B cell (primary cell): ENCODE results near the gene IKZF3. TPM values are rescaled to one million over a fixed set of nuclear protein-coding genes. Genes with fewer than 3 reads are reported as not detected.

Experiments
- ATAC-seq: fragments of 200-7000 bp; cut with Tn5 transposase; one replicate; pipeline ENCODE4 v1.10.0; 2021; ENCODE audit warnings: low read depth, mild to moderate bottlenecking, moderate number of reproducible peaks, moderate library complexity
- CTCF ChIA-PET: fragments of 350-600 bp; sonication (Branson Sonifier 250); formaldehyde crosslinking; loops from one replicate; lab custom pipeline; 2021; ENCODE audit warnings: antibody characterized with exemption, inconsistent platforms; lab: Charles Lee
- POLR2A ChIA-PET: fragments of 350-600 bp; sonication (Branson Sonifier 250); formaldehyde crosslinking; loops from one replicate; lab custom pipeline; 2021; ENCODE audit warnings: antibody characterized with exemption; lab: Charles Lee
- DNase-seq: peaks from one replicate; pipeline ENCODE4 v3.0.0; 2013
- H2AFZ ChIP-seq: 2 replicates; pipeline ENCODE4 v1.6.1; 2012; ENCODE audit warnings: mild to moderate bottlenecking, low read depth, low read length; ENCODE audit not compliant: insufficient read depth, poor library complexity, severe bottlenecking
- H3K27ac ChIP-seq, 2 donors: 1 replicate in 1 of 2; 2 replicates in 1 of 2; pipeline ENCODE4 v1.5.1; 2012 to 2013; ENCODE audit warnings: low read length in 2 of 2, mild to moderate bottlenecking in 2 of 2, moderate library complexity in 1 of 2
- H3K27me3 ChIP-seq, 4 experiments: fragments of 200-600 bp in 1 of 4; sonication (generic) in 1 of 4; replicated peaks in 1 of 4; 1 replicate in 2 of 4; 2 replicates in 2 of 4; pipeline versions ENCODE4 v1.6.1 to v1.7.0; 2013 to 2016; ENCODE audit warnings: low read length in 3 of 4, mild to moderate bottlenecking in 2 of 4, mixed read lengths in 1 of 4, moderate library complexity in 1 of 4; ENCODE audit not compliant: insufficient read depth in 4 of 4, control insufficient read depth in 3 of 4; ENCODE audit errors: control extremely low read depth in 1 of 4
- H3K36me3 ChIP-seq, 2 experiments: replicated peaks in 1 of 2; 1 replicate in 1 of 2; 2 replicates in 1 of 2; pipeline versions ENCODE4 v1.6.1 to v1.7.1; 2013; ENCODE audit warnings: low read length in 1 of 2; ENCODE audit not compliant: insufficient read depth in 2 of 2, control insufficient read depth in 1 of 2; ENCODE audit errors: control extremely low read depth in 1 of 2, extremely low read depth in 1 of 2
- H3K4me1 ChIP-seq, 2 donors: fragments of 200-600 bp in 1 of 2; sonication (generic) in 1 of 2; 1 replicate in 1 of 2; 2 replicates in 1 of 2; pipeline versions ENCODE4 v1.5.1 to v1.6.1; 2013 to 2017; ENCODE audit warnings: low read length in 2 of 2; ENCODE audit not compliant: control insufficient read depth in 2 of 2, insufficient read depth in 2 of 2
- H3K4me2 ChIP-seq: replicated peaks from 2 replicates; pipeline ENCODE3; 2012; ENCODE audit warnings: mild to moderate bottlenecking, low read depth, low read length; ENCODE audit not compliant: poor library complexity, severe bottlenecking
- H3K4me3 ChIP-seq, 5 experiments: fragments of 200-600 bp in 1 of 5; sonication (generic) in 1 of 5; 1 replicate in 3 of 5; 2 replicates in 2 of 5; pipeline versions ENCODE4 v1.5.1 to v1.7.0; 2011 to 2016; ENCODE audit warnings: low read length in 4 of 5, mild to moderate bottlenecking in 4 of 5, low read depth in 2 of 5, control low read depth in 1 of 5, moderate library complexity in 1 of 5; ENCODE audit not compliant: insufficient read depth in 1 of 5; ENCODE audit errors: control extremely low read depth in 1 of 5, extremely low read depth in 1 of 5
- H3K79me2 ChIP-seq: fragments of 200-600 bp; sonication (generic); one replicate; pipeline ENCODE4 v1.6.0; 2016; ENCODE audit warnings: low read length; ENCODE audit not compliant: control insufficient read depth, insufficient read depth
- H3K9ac ChIP-seq: fragments of 200-600 bp; sonication (generic); 2 replicates; pipeline ENCODE4 v1.6.1; 2017; ENCODE audit warnings: mild to moderate bottlenecking, low read length, moderate library complexity
- H3K9me3 ChIP-seq, 3 donors: one replicate each; pipeline versions ENCODE4 v1.6.1 to v1.7.1; 2013; ENCODE audit warnings: low read length in 2 of 3; ENCODE audit not compliant: control insufficient read depth in 2 of 3, insufficient read depth in 1 of 3; ENCODE audit errors: control extremely low read depth in 1 of 3
- H4K20me1 ChIP-seq: 2 replicates; pipeline ENCODE4 v1.6.0; 2012; ENCODE audit warnings: mild to moderate bottlenecking, low read length; ENCODE audit not compliant: insufficient read depth, control insufficient read depth, poor library complexity, severe bottlenecking
- H3K27ac Mint-ChIP-seq: one replicate; pipeline ENCODE4 v1.8.0; 2021; ENCODE audit warnings: mixed read lengths
- H3K27me3 Mint-ChIP-seq: one replicate; pipeline ENCODE4 v1.8.0; 2021; ENCODE audit warnings: mixed read lengths
- H3K4me1 Mint-ChIP-seq: one replicate; pipeline ENCODE4 v1.8.0; 2021; ENCODE audit warnings: mixed read lengths
- H3K4me3 Mint-ChIP-seq: one replicate; pipeline ENCODE4 v1.8.0; 2021; ENCODE audit warnings: mixed read lengths
- H3K9me3 Mint-ChIP-seq: one replicate; pipeline ENCODE4 v1.8.0; 2022; ENCODE audit warnings: mixed read lengths; ENCODE audit not compliant: insufficient read depth
- EZH2 ChIP-seq: IDR thresholded peaks from 2 replicates; pipeline ENCODE4 v1.6.1; 2012; ENCODE audit warnings: borderline replicate concordance, low read depth, mild to moderate bottlenecking, moderate library complexity, low read length; ENCODE audit not compliant: insufficient read depth, poor library complexity, severe bottlenecking
- WGBS: methylation state at CpG from one replicate; pipeline ENCODE4 v1.1.5; 2013; ENCODE audit warnings: missing lambda C conversion rate; ENCODE audit not compliant: insufficient coverage; 5-methylcytosine and 5-hydroxymethylcytosine counted together
- intact Hi-C: fragments of 100-400 bp; cut with micrococcal nuclease; formaldehyde crosslinking; loops from one replicate; pipeline ENCODE4 v1.10.0; 2022
- polyA plus RNA-seq: library from polyadenylated mRNA; depleted of rRNA; stranded (reverse); fragments of >200 nt; gene quantifications from 2 replicates; pipeline ENCODE4 v1.2.3, GENCODE V29; 2012
- total RNA-seq, 2 donors: library from RNA; stranded (reverse); fragments of 120-200 nt in 1 of 2; gene quantifications; 1 replicate in 1 of 2; 2 replicates in 1 of 2; pipeline versions ENCODE4 v1.2.3 to v1.2.4, GENCODE V29; 2013 to 2022
- TF ChIP-seq, protein P1 (sequence below): fragments of 200-600 bp; IDR thresholded peaks from one replicate; pipeline ENCODE4 v1.8.0; 2022; ENCODE audit warnings: antibody characterized with exemption, mild to moderate bottlenecking

Gene IKZF3
- total and polyA plus RNA-seq, 2 donors (not counting 1 experiment from before 2014, with no cell fraction given) = 63.0 to 178 TPM

- Histone ChIP-seq H3K79me2 (no peaks in the 10 kb centered on the region), H3K4me3 (no peak overlapping the region), H3K9me3 (no peaks in the 10 kb centered on the region), H4K20me1 (no peaks in the 10 kb centered on the region), H3K9ac (no peak overlapping the region), H2AFZ (no peak overlapping the region), H3K27me3 (peaks cover 0 to 16% (median 3%) of the 10 kb centered on the region in 4 experiments), H3K4me2 (no peak overlapping the region), H3K4me1 (peaks cover 13 to 16% of the 10 kb centered on the region in 2 donors), H3K36me3 (no peaks in the 10 kb centered on the region), H3K27ac (no peak overlapping the region)
- Mint-ChIP-seq H3K4me3 (no peak overlapping the region), H3K9me3 (no peaks in the 10 kb centered on the region), H3K27me3 (peaks cover 12% of the 10 kb centered on the region), H3K27ac (no peak overlapping the region), H3K4me1 (peaks cover 16% of the 10 kb centered on the region)
- CTCF ChIA-PET = interaction anchor here (1.2 kb wide), 1 partner anchor 15 kb away, joined by 4 read pairs; no protein-coding TSS in a partner anchor
- no peak for ATAC-seq
- no peak for DNase-seq
- WGBS = 92% methylated on average over 16 of the region's 16 CpGs
- intact Hi-C loops = no loop called here
- TF ChIP-seq, protein P1, sequence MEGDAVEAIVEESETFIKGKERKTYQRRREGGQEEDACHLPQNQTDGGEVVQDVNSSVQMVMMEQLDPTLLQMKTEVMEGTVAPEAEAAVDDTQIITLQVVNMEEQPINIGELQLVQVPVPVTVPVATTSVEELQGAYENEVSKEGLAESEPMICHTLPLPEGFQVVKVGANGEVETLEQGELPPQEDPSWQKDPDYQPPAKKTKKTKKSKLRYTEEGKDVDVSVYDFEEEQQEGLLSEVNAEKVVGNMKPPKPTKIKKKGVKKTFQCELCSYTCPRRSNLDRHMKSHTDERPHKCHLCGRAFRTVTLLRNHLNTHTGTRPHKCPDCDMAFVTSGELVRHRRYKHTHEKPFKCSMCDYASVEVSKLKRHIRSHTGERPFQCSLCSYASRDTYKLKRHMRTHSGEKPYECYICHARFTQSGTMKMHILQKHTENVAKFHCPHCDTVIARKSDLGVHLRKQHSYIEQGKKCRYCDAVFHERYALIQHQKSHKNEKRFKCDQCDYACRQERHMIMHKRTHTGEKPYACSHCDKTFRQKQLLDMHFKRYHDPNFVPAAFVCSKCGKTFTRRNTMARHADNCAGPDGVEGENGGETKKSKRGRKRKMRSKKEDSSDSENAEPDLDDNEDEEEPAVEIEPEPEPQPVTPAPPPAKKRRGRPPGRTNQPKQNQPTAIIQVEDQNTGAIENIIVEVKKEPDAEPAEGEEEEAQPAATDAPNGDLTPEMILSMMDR = no peak
- TF ChIP-seq EZH2 = no peak
- POLR2A ChIA-PET = interaction anchor here (0.5 kb wide), 1 partner anchor 381 kb away, joined by 8 read pairs; no protein-coding TSS in a partner anchor
These were observed 119.9 kb downstream of the IKZF3 start for GRCh38 chr17:39744075-39744835.
